ENCODE measurements around the gene ENKD1. TPM values are rescaled to one million over a fixed set of nuclear protein-coding genes. Genes with fewer than 3 reads are reported as not detected.
A peak's percentile ranks its signal among the peaks of the same experiment; 100 is the strongest.

Gene ENKD1
- total and polyA plus RNA-seq, 2 of the 13 experiments (the other 11 are each of a cell fraction or from before 2014, with no cell fraction given), result 10.8 to 20.8 TPM

- peak; percentile 46; the same call in 1 of the 2 replicates for TF ChIP-seq ZNF691 (CRISPR knock-in tag; IDR thresholded peaks at IDR 0.05; ENCODE audit: borderline replicate concordance, low read depth)
- TF ChIP-seq ZBTB21 (CRISPR knock-in tag; IDR thresholded peaks at IDR 0.05), result no peak
- peak; percentile 24 for TF ChIP-seq KMT2A (CRISPR knock-in tag; IDR thresholded peaks at IDR 0.05)
- TF ChIP-seq ZNF512 (CRISPR knock-in tag; IDR thresholded peaks at IDR 0.05), result no peak
- TF ChIP-seq PHF21A (CRISPR knock-in tag; IDR thresholded peaks at IDR 0.05), result no peak; the same call in 1 of the 2 replicates
- TF ChIP-seq CSRNP2 (CRISPR knock-in tag; conservative IDR thresholded peaks at IDR 0.05; ENCODE audit: low read depth), result no peak
- TF ChIP-seq HNF4A (CRISPR knock-in tag; IDR thresholded peaks at IDR 0.05), result peak; percentile 38; the same call in 1 of the 2 replicates
- TF ChIP-seq FOXA1 (IDR thresholded peaks at IDR 0.05), result no peak
- no peak for TF ChIP-seq FOXA1 (CRISPR knock-in tag; IDR thresholded peaks at IDR 0.05)
- 0 out of 2 replicates have a peak, but pooled peaks have one; percentile 20 for TF ChIP-seq PAF1 (CRISPR knock-in tag; IDR thresholded peaks at IDR 0.05)
- peak; percentile 65; the same call in 1 of the 2 replicates for TF ChIP-seq TGIF2 (CRISPR knock-in tag; IDR thresholded peaks at IDR 0.05)
- no peak for TF ChIP-seq ZNF713 (CRISPR knock-in tag; IDR thresholded peaks at IDR 0.05)
- TF ChIP-seq ZNF121 (CRISPR knock-in tag; IDR thresholded peaks at IDR 0.05), result no peak; the same call in 1 of the 2 replicates
- no peak for TF ChIP-seq HNRNPH1 (optimal IDR thresholded peaks at IDR 0.05; ENCODE audit: low read depth, low read length)
- TF ChIP-seq ZNF280D (CRISPR knock-in tag; IDR thresholded peaks at IDR 0.05), result peak; percentile 92
- peak; percentile 48; the same call in 1 of the 2 replicates for TF ChIP-seq ZBTB38 (CRISPR knock-in tag; IDR thresholded peaks at IDR 0.05)
- TF ChIP-seq NR2F2 (IDR thresholded peaks at IDR 0.05; ENCODE audit: borderline replicate concordance, low read depth), result no peak
- TF ChIP-seq BORCS8-MEF2B (CRISPR knock-in tag; IDR thresholded peaks at IDR 0.05), result no peak; the same call in 1 of the 2 replicates
- TF ChIP-seq ZNF44 (CRISPR knock-in tag; IDR thresholded peaks at IDR 0.05), result 0 out of 2 replicates have a peak, but pooled peaks have one; percentile 40
- TF ChIP-seq ZBTB2 (CRISPR knock-in tag; IDR thresholded peaks at IDR 0.05; ENCODE audit: low read depth), result no peak
- TF ChIP-seq REL (CRISPR knock-in tag; conservative IDR thresholded peaks at IDR 0.05), result no peak
- TF ChIP-seq ZC3H4 (CRISPR knock-in tag; IDR thresholded peaks at IDR 0.05; ENCODE audit: borderline replicate concordance), result 0 out of 2 replicates have a peak, but pooled peaks have one; percentile 26
- TF ChIP-seq NFE2L2 (IDR thresholded peaks at IDR 0.05; ENCODE audit: low read length), result no peak
Observed at GRCh38 chr16:67667817-67668494, 1.4 kb upstream of the ENKD1 start (continued).

Data from HepG2 (cell line).